ENCODE measurements around the gene GAL. TPM values are rescaled to one million over a fixed set of nuclear protein-coding genes. Genes with fewer than 3 reads are reported as not detected.

Gene GAL
- total RNA-seq, 1 donor from 2014 or later: 3.4 TPM

GRCh38 chr11:68652683-68653156 lies 31.6 kb upstream of the GAL start:
- no peak for DNase-seq (ENCODE audit: extremely low spot score, unreplicated experiment)
- Mint-ChIP-seq H3K36me3 (no peaks in the 10 kb centered on the region), H3K4me3 (no peak overlapping the region), H3K9me3 (peaks cover 6% of the 10 kb centered on the region), H3K27me3 (peaks cover 8% of the 10 kb centered on the region), H3K4me1 (ENCODE audit: unreplicated experiment) (peaks cover 2% of the 10 kb centered on the region), H3K27ac (no peak overlapping the region)
- TF ChIP-seq CTCF (conservative IDR thresholded peaks at IDR 0.05): no peak

- Mint-ChIP-seq H3K36me3 (no peaks in the 10 kb centered on the region), H3K27me3 (peaks cover 12% of the 10 kb centered on the region), H3K4me3 (no peak overlapping the region), H3K9me3 (peaks cover 6% of the 10 kb centered on the region), H3K4me1 (ENCODE audit: unreplicated experiment) (peaks cover 7% of the 10 kb centered on the region), H3K27ac (no peak overlapping the region)
- TF ChIP-seq CTCF (conservative IDR thresholded peaks at IDR 0.05): no peak
- DNase-seq (ENCODE audit: extremely low spot score, unreplicated experiment): no peak
Measured at GRCh38 chr11:68653486-68654430, 30.6 kb upstream of the GAL start.

- DNase-seq (ENCODE audit: extremely low spot score, unreplicated experiment): no peak
- Mint-ChIP-seq H3K4me3 (no peak overlapping the region), H3K27me3 (peaks cover 13% of the 10 kb centered on the region), H3K27ac (no peak overlapping the region), H3K36me3 (no peaks in the 10 kb centered on the region), H3K9me3 (peaks cover 6% of the 10 kb centered on the region), H3K4me1 (ENCODE audit: unreplicated experiment) (peaks cover 14% of the 10 kb centered on the region)
- no peak for TF ChIP-seq CTCF (conservative IDR thresholded peaks at IDR 0.05)
Measured at GRCh38 chr11:68654978-68655377, 29.4 kb upstream of the GAL start.

- DNase-seq (ENCODE audit: extremely low spot score, unreplicated experiment): no peak
- Mint-ChIP-seq H3K27ac (no peak overlapping the region), H3K9me3 (peaks cover 6% of the 10 kb centered on the region), H3K36me3 (no peaks in the 10 kb centered on the region), H3K27me3 (peaks cover 13% of the 10 kb centered on the region), H3K4me1 (ENCODE audit: unreplicated experiment) (peaks cover 14% of the 10 kb centered on the region), H3K4me3 (no peak overlapping the region)
- TF ChIP-seq CTCF (conservative IDR thresholded peaks at IDR 0.05): no peak
Measured at GRCh38 chr11:68655406-68655805, 28.9 kb upstream of the GAL start.

GRCh38 chr11:68655806-68656205 lies 28.5 kb upstream of the GAL start:
- Mint-ChIP-seq H3K36me3 (no peaks in the 10 kb centered on the region), H3K27me3 (peaks cover 13% of the 10 kb centered on the region), H3K27ac (no peak overlapping the region), H3K9me3 (peaks cover 6% of the 10 kb centered on the region), H3K4me3 (no peak overlapping the region), H3K4me1 (ENCODE audit: unreplicated experiment) (peaks cover 14% of the 10 kb centered on the region)
- TF ChIP-seq CTCF (conservative IDR thresholded peaks at IDR 0.05): no peak
- DNase-seq (ENCODE audit: extremely low spot score, unreplicated experiment): no peak

All from type B pancreatic cell (in vitro differentiated cells).